Heart right ventricle (tissue), 16 donors: ENCODE results near the gene GBA2. TPM values are rescaled to one million over a fixed set of nuclear protein-coding genes. Genes with fewer than 3 reads are reported as not detected.

ENCODE experiments used
- ATAC-seq, 8 donors: fragments of 200-7000 bp; cut with Tn5 transposase; one replicate each; pipeline ENCODE4 v1.9.1; 2020; ENCODE audit warnings: mild to moderate bottlenecking in 8 of 8, moderate library complexity in 8 of 8, moderate number of reproducible peaks in 1 of 8
- DNase-seq, 2 donors: peaks; one replicate each; pipeline ENCODE4 v3.0.0-alpha.2; 2020
- H3K27ac ChIP-seq, 10 donors: fragments of 200-600 bp; sonication (generic) in 2 of 10; one replicate each; pipeline versions ENCODE4 v1.5.0 to v1.8.0; 2020 to 2022; ENCODE audit warnings: mild to moderate bottlenecking in 3 of 10
- H3K27me3 ChIP-seq, 7 donors: fragments of 200-600 bp; one replicate each; pipeline ENCODE4 v1.8.0; 2021 to 2022; ENCODE audit warnings: mild to moderate bottlenecking in 2 of 7
- H3K36me3 ChIP-seq, 9 donors: fragments of 200-600 bp; sonication (generic) in 1 of 9; one replicate each; pipeline versions ENCODE4 v1.5.0 to v1.8.0; 2020 to 2022; ENCODE audit warnings: mild to moderate bottlenecking in 2 of 9
- H3K4me1 ChIP-seq, 9 donors: fragments of 200-600 bp; sonication (generic) in 1 of 9; one replicate each; pipeline versions ENCODE4 v1.5.0 to v1.8.0; 2020 to 2022; ENCODE audit warnings: mild to moderate bottlenecking in 4 of 9
- H3K4me3 ChIP-seq, 10 donors: fragments of 200-600 bp; sonication (generic) in 2 of 10; one replicate each; pipeline versions ENCODE4 v1.5.0 to v1.8.0; 2020 to 2022; ENCODE audit warnings: mild to moderate bottlenecking in 7 of 10, moderate library complexity in 2 of 10
- H3K9me3 ChIP-seq, 11 donors: fragments of 200-600 bp in 10 of 11; sonication (generic) in 2 of 11; one replicate each; pipeline versions ENCODE4 v1.5.0 to v1.8.0; 2013 to 2022; ENCODE audit warnings: mild to moderate bottlenecking in 2 of 11, control low read depth in 1 of 11, moderate library complexity in 1 of 11
- CTCF ChIP-seq, 9 donors: fragments of 200-600 bp; sonication (generic) in 2 of 9; IDR thresholded peaks; one replicate each; pipeline versions ENCODE4 v1.5.0 to v1.8.0; 2021 to 2022; ENCODE audit warnings: antibody characterized with exemption in 9 of 9, mild to moderate bottlenecking in 5 of 9, moderate library complexity in 1 of 9
- WGBS, 2 donors: extraction: QIAGEN DNeasy Blood & Tissue Kit; methylation state at CpG; one replicate each; pipeline ENCODE4 v1.1.7; 2013; ENCODE audit warnings: inconsistent platforms in 1 of 2; 5-methylcytosine and 5-hydroxymethylcytosine counted together
- intact Hi-C, 10 donors: fragments of 100-400 bp; cut with DNase I; formaldehyde crosslinking; loops; one replicate each; pipeline versions ENCODE4 v1.11.1 to v1.14.2; 2022
- polyA plus RNA-seq, 2 donors: library from polyadenylated mRNA; stranded (reverse); fragments of 200-250 nt; gene quantifications; one replicate each; pipeline ENCODE4 v1.2.3, GENCODE V29; 2013
- total RNA-seq, 10 donors: library from RNA; stranded (reverse); fragmentation: NEBNext Ultra II Directional in 3 of 10; extraction: Animal tissue kit (Norgen Biotek cat#: 25700) in 3 of 10; gene quantifications; one replicate each; pipeline versions ENCODE4 v1.2.1 to v1.2.4, GENCODE V29; 2021 to 2023
- donor health status: Arrhythmogenic right ventricular cardiomyopathy.
- donor health status: ischemic (EF 13 %, LVEDD 7.1; RV severe dilation, severe dysfunction).
- donor health status: healthy with polysubstance abuse.
- donor health status: DM: no; HTN: yes; CAD: no.
- donor health status: DM: no; HTN: no; CAD: no.
- donor health status: ischemic (EF 25% LVEDD 6.9; RV normal size, moderate dysfunction).
- donor health status: ischemic (EF 25% LVEDD 5.7; RV mildly dilated, moderate dysfunction).
- donor health status: healthy.
- donor health status: DM: yes; HTN: yes; CAD: no.
- donor health status: Ischemic cardiomyopathy.
- donor health status: ischemic (EF 35%, LVEDD 5.7; RV mildly dilated, moderate dysfunction).
- donor health status: nonischemic (EF 11% LVEDD 7.7; RV severe dilation, severe dysfunction).
- donor health status: DM: yes; HTN: yes; CAD: no.
- donor health status: PGD.
- donor health status: ischemic (EF 29% LVEDD 5.4; RV normal size, mild dysfunction).
- donor health status: nonischemic (EF 23%, LVEDD 6.1; RV moderate dilation, normal function).

The GBA2 gene
- total and polyA plus RNA-seq, 12 donors = 47.4 to 102 (median 79.5) TPM

- Histone ChIP-seq H3K36me3 (peaks cover 19 to 100% (median 100%) of the 10 kb centered on the region in 9 donors), H3K27me3 (no peaks in the 10 kb centered on the region), H3K4me1 (peaks cover 0 to 23% (median 5%) of the 10 kb centered on the region in 9 donors), H3K9me3 (no peaks in the 10 kb centered on the region), H3K4me3 (no peak overlapping the region), H3K27ac (no peak overlapping the region)
- TF ChIP-seq CTCF (IDR thresholded peaks at IDR 0.05) = no peak
- DNase-seq = no peak
- ATAC-seq = no peak
- WGBS, 2 donors = 95 to 98% methylated on average over 7 of the region's 7 CpGs
- intact Hi-C loops = no loop called here
These were observed 46.3 kb downstream of the GBA2 start for GRCh38 chr9:35702696-35703095.

GRCh38 chr9:35700942-35701341, 48.1 kb downstream of the GBA2 start:
- ATAC-seq (peak in 5 of 8 donors; percentile 22 to 78 (median 51)), DNase-seq (no peak)
- no peak overlapping the region for H3K4me3 ChIP-seq
- no peaks in the 10 kb centered on the region for H3K27me3 ChIP-seq
- H3K4me1 ChIP-seq = peaks cover 0 to 23% (median 5%) of the 10 kb centered on the region in 9 donors
- H3K36me3 ChIP-seq = peaks cover 10 to 100% (median 85%) of the 10 kb centered on the region in 9 donors
- TF ChIP-seq CTCF (IDR thresholded peaks at IDR 0.05) = no peak
- H3K27ac ChIP-seq = peak overlapping the region in 5 of 10 donors; percentile 6 to 34 (median 19)
- no peaks in the 10 kb centered on the region for H3K9me3 ChIP-seq
- intact Hi-C loops = no loop called here

- Histone ChIP-seq H3K4me1 (peaks cover 0 to 21% (median 5%) of the 10 kb centered on the region in 9 donors), H3K27me3 (no peaks in the 10 kb centered on the region), H3K4me3 (no peak overlapping the region), H3K27ac (peak overlapping the region in 4 of 10 donors; percentile 3 to 34 (median 22)), H3K9me3 (no peaks in the 10 kb centered on the region), H3K36me3 (peaks cover 6 to 99% (median 76%) of the 10 kb centered on the region in 9 donors)
- 85 to 86% methylated on average over 11 of the region's 11 CpGs for whole genome bisulfite sequencing, 2 donors
- no peak for TF ChIP-seq CTCF (IDR thresholded peaks at IDR 0.05)
- DNase-seq (no peak), ATAC-seq (no peak)
- intact Hi-C loops = no loop called here
These were observed 49.0 kb downstream of the GBA2 start for GRCh38 chr9:35700031-35700430.

- no peak for ATAC-seq
- DNase-seq = no peak
- no peak overlapping the region for H3K4me3 ChIP-seq
- no peaks in the 10 kb centered on the region for H3K9me3 ChIP-seq
- no peak overlapping the region for H3K27ac ChIP-seq
- intact Hi-C loops = loop anchor here in 3 of 10 donors (5.0 kb wide), 2 partner anchors 36 to 46 kb away; partner anchors contain the start of gene SIT1 (in 1 of the 3)
- no peak for TF ChIP-seq CTCF (IDR thresholded peaks at IDR 0.05)
- WGBS, 2 donors = 88 to 94% methylated on average over 5 of the region's 5 CpGs
- H3K4me1 ChIP-seq = peaks cover 0 to 16% (median 5%) of the 10 kb centered on the region in 9 donors
- no peaks in the 10 kb centered on the region for H3K27me3 ChIP-seq
- H3K36me3 ChIP-seq = peaks cover 0 to 81% (median 58%) of the 10 kb centered on the region in 9 donors
These were observed 50.8 kb downstream of the GBA2 start for GRCh38 chr9:35698231-35698630.
